ENCODE measurements around the gene ANKRD24. TPM values are rescaled to one million over a fixed set of nuclear protein-coding genes. Genes with fewer than 3 reads are reported as not detected.
"Not testable (repeated sequence)": the region's sequence is repeated elsewhere in the genome, so short reads cannot be mapped to it uniquely, and the experiment has no call there.

Gene ANKRD24
- total RNA-seq, 1 experiment from 2014 or later = 0.26 TPM

DNA sequence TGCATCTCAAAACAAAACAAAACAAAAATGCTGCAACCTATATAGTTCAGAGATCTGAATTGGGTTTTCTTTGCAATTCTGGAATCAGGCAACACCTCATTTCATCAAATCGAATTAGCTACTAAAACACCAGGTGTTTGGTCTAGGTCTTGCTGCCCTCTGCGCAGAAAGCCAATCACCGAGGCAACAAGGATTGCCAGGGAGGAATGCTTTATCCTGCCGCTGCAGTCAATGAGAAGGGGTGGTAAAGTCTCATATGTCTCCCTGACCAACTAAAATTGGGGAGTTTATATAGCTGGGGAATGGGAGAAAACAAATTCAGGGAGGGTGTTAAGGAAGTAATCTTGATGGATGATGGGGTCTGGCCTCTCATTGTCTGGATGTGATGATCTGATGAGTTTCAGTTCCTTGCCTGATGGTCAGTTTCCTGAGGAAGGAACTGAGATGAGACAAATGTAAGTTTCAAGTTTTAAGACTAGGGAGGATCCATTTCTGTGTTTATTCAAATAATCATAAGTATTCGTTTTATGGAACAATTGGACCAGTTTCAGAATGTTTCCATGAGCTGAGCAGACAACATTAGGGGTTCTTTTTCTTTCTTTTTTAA, 59.4 kb downstream of the ANKRD24 start:
- ATAC-seq (no peak), DNase-seq (ENCODE audit: low read depth, low spot score) (no peak)
- intact Hi-C loops (cut with micrococcal nuclease; ENCODE audit: unreplicated experiment) = no loop called here
- H3K36me3 ChIP-seq (ENCODE audit: control insufficient read depth, insufficient read depth, low read length) = no peaks in the 10 kb centered on the region
- no peak overlapping the region for H3K4me3 ChIP-seq (ENCODE audit: low read depth in 2 of 2, low read length in 2 of 2)
- H3K27me3 ChIP-seq (ENCODE audit: control insufficient read depth, insufficient read depth, low read length) = no peaks in the 10 kb centered on the region
- no peak for TF ChIP-seq TCF7L2 (IDR thresholded peaks at IDR 0.05; ENCODE audit: low read depth, low read length)
- no peak for TF ChIP-seq SIN3A (IDR thresholded peaks at IDR 0.05; ENCODE audit: borderline replicate concordance, insufficient read depth, low read depth, low read length)
- TF ChIP-seq CTCF (IDR thresholded peaks at IDR 0.05) = no peak
- TF ChIP-seq REST (IDR thresholded peaks at IDR 0.05; ENCODE audit: insufficient read depth in 1 of 2, low read depth in 2 of 2, low read length in 1 of 2) = no peak
- TF ChIP-seq POLR2AphosphoS5 (IDR thresholded peaks at IDR 0.05; ENCODE audit: low read depth, low read length) = no peak
- in situ Hi-C loops (cut with HindIII; ENCODE audit: low pct_unique_long_range_greater_than_20kb, low sequenced_read_pairs) = no loop called here
- no peak overlapping the region for H3K27ac ChIP-seq (ENCODE audit: low read length)
- no TSS peak for BruUV-seq (replicated peaks)
- peaks cover 4% of the 10 kb centered on the region; the same call in 1 of the 2 replicates for H3K4me1 ChIP-seq (ENCODE audit: control insufficient read depth, insufficient read depth, low read length)
- ChIA-PET CTCF (no interaction called here), POLR2A (no interaction called here)
- H3K9me3 ChIP-seq (ENCODE audit: control insufficient read depth, insufficient read depth, low read depth, low read length) = no peaks in the 10 kb centered on the region

GRCh38 chr19:4245938-4246337, 63.4 kb downstream of the ANKRD24 start:
- H3K4me3 ChIP-seq (ENCODE audit: low read depth in 2 of 2, low read length in 2 of 2); intact Hi-C loops (cut with micrococcal nuclease; ENCODE audit: unreplicated experiment); CTCF ChIA-PET; H3K36me3 ChIP-seq (ENCODE audit: control insufficient read depth, insufficient read depth, low read length); in situ Hi-C loops (cut with HindIII; ENCODE audit: low pct_unique_long_range_greater_than_20kb, low sequenced_read_pairs); H3K9me3 ChIP-seq (ENCODE audit: control insufficient read depth, insufficient read depth, low read depth, low read length); DNase-seq (ENCODE audit: low read depth, low spot score); H3K4me1 ChIP-seq (ENCODE audit: control insufficient read depth, insufficient read depth, low read length); BruUV-seq (replicated peaks); POLR2A ChIA-PET; ATAC-seq; H3K27me3 ChIP-seq (ENCODE audit: control insufficient read depth, insufficient read depth, low read length): not testable (repeated sequence)
- H3K27ac ChIP-seq (ENCODE audit: low read length) = peak overlapping the region; percentile 96

- intact Hi-C loops (cut with micrococcal nuclease; ENCODE audit: unreplicated experiment) = no loop called here
- ATAC-seq = peak; percentile 97
- TF ChIP-seq TCF7L2 (IDR thresholded peaks at IDR 0.05; ENCODE audit: low read depth, low read length) = no peak
- TF ChIP-seq POLR2AphosphoS5 (IDR thresholded peaks at IDR 0.05; ENCODE audit: low read depth, low read length) = peak; percentile 76
- Histone ChIP-seq H3K4me1 (ENCODE audit: control insufficient read depth, insufficient read depth, low read length) (peaks cover 4% of the 10 kb centered on the region; the same call in 1 of the 2 replicates), H3K4me3 (ENCODE audit: low read depth in 2 of 2, low read length in 2 of 2) (peak within 1 kb of the TSS; percentile 67 to 83), H3K27ac (ENCODE audit: low read length) (peak within 1 kb of the TSS; percentile 96), H3K27me3 (ENCODE audit: control insufficient read depth, insufficient read depth, low read length) (no peaks in the 10 kb centered on the region), H3K9me3 (ENCODE audit: control insufficient read depth, insufficient read depth, low read depth, low read length) (no peaks in the 10 kb centered on the region), H3K36me3 (ENCODE audit: control insufficient read depth, insufficient read depth, low read length) (no peaks in the 10 kb centered on the region)
- ChIA-PET CTCF (interaction anchor here (0.8 kb wide), 2 partner anchors 20 to 144 kb away, joined by 3 to 4 read pairs; no protein-coding TSS in a partner anchor), POLR2A (interaction anchor here (0.7 kb wide), 1 partner anchor 112 kb away, joined by 3 read pairs; no protein-coding TSS in a partner anchor)
- in situ Hi-C loops (cut with HindIII; ENCODE audit: low pct_unique_long_range_greater_than_20kb, low sequenced_read_pairs) = no loop called here
- peak; percentile 91 for DNase-seq (ENCODE audit: low read depth, low spot score)
- TSS peak; percentile 92 for BruUV-seq (replicated peaks)
These were observed 64.5 kb downstream of the ANKRD24 start, which contains the start of gene YJU2 for GRCh38 chr19:4246767-4247593. Gene YJU2 (plus strand): TSS chr19:4247080. CDS start chr19:4247147, 67 bp downstream.
